ENCODE data around the gene VASN.

Gene VASN

GRCh38 chr16:4371357-4372000 lies at the start of gene VASN:
Gene VASN (plus strand): TSS chr16:4371848. CDS start chr16:4380878, 9,030 bp downstream.
- H3K9me3 ChIP-seq (ENCODE audit: insufficient read depth, low read length, severe bottlenecking): no peaks in the 10 kb centered on the region
- ATAC-seq (ENCODE audit: insufficient read depth, low read depth): no peak
- H3K36me3 ChIP-seq (ENCODE audit: insufficient read depth, low read length): peaks cover 14% of the 10 kb centered on the region
- no peak within 1 kb of the TSS for H3K9ac ChIP-seq (ENCODE audit: low read depth, low read length)
- no peak within 1 kb of the TSS for H3K27ac ChIP-seq (ENCODE audit: low read length)
- H3K27me3 ChIP-seq (ENCODE audit: insufficient read depth, low read length, poor library complexity): no peaks in the 10 kb centered on the region
- no peak for TF ChIP-seq EZH2 (IDR thresholded peaks at IDR 0.05; ENCODE audit: borderline replicate concordance, low read depth, low read length, severe bottlenecking)
- TF ChIP-seq CTCF (IDR thresholded peaks at IDR 0.05; ENCODE audit: borderline replicate concordance, extremely low read depth, low read length, poor library complexity, severe bottlenecking): no peak
- no peaks in the 10 kb centered on the region for H3K79me2 ChIP-seq (ENCODE audit: insufficient read depth, low read length)
- no peak within 1 kb of the TSS for H3K4me3 ChIP-seq (ENCODE audit: low read depth in 1 of 2, low read length in 2 of 2)
- no peak within 1 kb of the TSS for H2AFZ ChIP-seq (ENCODE audit: low read depth, low read length)
- peaks cover 47% of the 10 kb centered on the region for H4K20me1 ChIP-seq (ENCODE audit: insufficient read depth, low read length)
- H3K4me1 ChIP-seq (ENCODE audit: insufficient read depth, low read length): no peaks in the 10 kb centered on the region
- H3K4me2 ChIP-seq (ENCODE audit: insufficient read depth, low read length): no peak within 1 kb of the TSS
- DNase-seq: no peak

- ATAC-seq (ENCODE audit: insufficient read depth, low read depth) (no peak), DNase-seq (no peak)
- Histone ChIP-seq H2AFZ (ENCODE audit: low read depth, low read length) (no peak overlapping the region), H3K36me3 (ENCODE audit: insufficient read depth, low read length) (no peaks in the 10 kb centered on the region), H3K27me3 (ENCODE audit: insufficient read depth, low read length, poor library complexity) (no peaks in the 10 kb centered on the region), H3K27ac (ENCODE audit: low read length) (no peak overlapping the region), H3K9me3 (ENCODE audit: insufficient read depth, low read length, severe bottlenecking) (no peaks in the 10 kb centered on the region), H3K4me3 (ENCODE audit: low read depth in 1 of 2, low read length in 2 of 2) (no peak overlapping the region), H3K79me2 (ENCODE audit: insufficient read depth, low read length) (no peaks in the 10 kb centered on the region), H3K4me2 (ENCODE audit: insufficient read depth, low read length) (no peak overlapping the region), H4K20me1 (ENCODE audit: insufficient read depth, low read length) (peaks cover 47% of the 10 kb centered on the region), H3K9ac (ENCODE audit: low read depth, low read length) (no peak overlapping the region), H3K4me1 (ENCODE audit: insufficient read depth, low read length) (no peaks in the 10 kb centered on the region)
- TF ChIP-seq CTCF (IDR thresholded peaks at IDR 0.05; ENCODE audit: borderline replicate concordance, extremely low read depth, low read length, poor library complexity, severe bottlenecking) (no peak), EZH2 (IDR thresholded peaks at IDR 0.05; ENCODE audit: borderline replicate concordance, low read depth, low read length, severe bottlenecking) (no peak)
These were observed 49.3 kb upstream of the VASN start for GRCh38 chr16:4322121-4323052.

- Histone ChIP-seq H4K20me1 (ENCODE audit: insufficient read depth, low read length) (peaks cover 38% of the 10 kb centered on the region), H3K4me3 (ENCODE audit: low read depth in 1 of 2, low read length in 2 of 2) (no peak overlapping the region), H3K9me3 (ENCODE audit: insufficient read depth, low read length, severe bottlenecking) (no peaks in the 10 kb centered on the region), H2AFZ (ENCODE audit: low read depth, low read length) (no peak overlapping the region), H3K9ac (ENCODE audit: low read depth, low read length) (no peak overlapping the region), H3K79me2 (ENCODE audit: insufficient read depth, low read length) (no peaks in the 10 kb centered on the region), H3K36me3 (ENCODE audit: insufficient read depth, low read length) (no peaks in the 10 kb centered on the region), H3K4me2 (ENCODE audit: insufficient read depth, low read length) (no peak overlapping the region), H3K27ac (ENCODE audit: low read length) (no peak overlapping the region), H3K27me3 (ENCODE audit: insufficient read depth, low read length, poor library complexity) (no peaks in the 10 kb centered on the region), H3K4me1 (ENCODE audit: insufficient read depth, low read length) (no peaks in the 10 kb centered on the region)
- DNase-seq: no peak
- no peak for ATAC-seq (ENCODE audit: insufficient read depth, low read depth)
- TF ChIP-seq EZH2 (IDR thresholded peaks at IDR 0.05; ENCODE audit: borderline replicate concordance, low read depth, low read length, severe bottlenecking) (no peak), CTCF (IDR thresholded peaks at IDR 0.05; ENCODE audit: borderline replicate concordance, extremely low read depth, low read length, poor library complexity, severe bottlenecking) (no peak)
These were observed 48.4 kb upstream of the VASN start for GRCh38 chr16:4323071-4323844.

All from DND-41 (cell line).